ENCODE results near the gene ZDHHC13.
A peak's percentile ranks its signal among the peaks of the same experiment; 100 is the strongest.

Gene ZDHHC13

DNA sequence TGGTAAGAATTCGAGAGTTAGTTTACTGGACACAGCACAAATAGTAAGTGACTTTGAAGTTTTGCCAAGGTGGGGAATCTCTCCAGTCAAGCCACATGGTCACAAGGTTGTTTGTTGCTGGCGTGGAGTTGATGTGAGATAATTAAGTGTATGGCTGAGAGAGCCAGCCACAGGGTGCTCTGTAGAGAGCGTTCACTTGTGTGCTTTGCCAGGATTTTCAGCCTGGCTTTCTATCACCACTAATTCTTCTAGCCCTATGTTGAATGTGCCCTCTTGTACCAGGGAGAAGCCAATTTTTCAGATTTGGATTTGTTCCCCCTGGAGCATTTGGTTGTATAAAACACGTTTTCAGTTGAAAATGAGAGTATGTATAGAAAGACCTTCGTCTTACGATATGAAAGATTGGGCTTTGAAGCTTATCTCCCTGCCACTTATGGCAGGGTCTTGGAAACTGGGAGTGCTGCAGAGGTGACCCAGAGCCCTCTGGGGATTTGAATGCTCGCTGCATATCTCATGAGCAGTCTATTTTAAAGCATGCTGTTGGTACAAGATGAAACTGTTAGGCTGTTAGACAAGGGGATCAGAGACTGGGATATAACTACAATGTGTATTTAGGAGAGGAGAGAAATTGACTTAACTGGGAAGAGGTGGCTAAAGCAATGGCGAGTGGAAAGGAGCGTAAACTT, 56.2 kb downstream of the ZDHHC13 start:
- no peak for DNase-seq

DNA sequence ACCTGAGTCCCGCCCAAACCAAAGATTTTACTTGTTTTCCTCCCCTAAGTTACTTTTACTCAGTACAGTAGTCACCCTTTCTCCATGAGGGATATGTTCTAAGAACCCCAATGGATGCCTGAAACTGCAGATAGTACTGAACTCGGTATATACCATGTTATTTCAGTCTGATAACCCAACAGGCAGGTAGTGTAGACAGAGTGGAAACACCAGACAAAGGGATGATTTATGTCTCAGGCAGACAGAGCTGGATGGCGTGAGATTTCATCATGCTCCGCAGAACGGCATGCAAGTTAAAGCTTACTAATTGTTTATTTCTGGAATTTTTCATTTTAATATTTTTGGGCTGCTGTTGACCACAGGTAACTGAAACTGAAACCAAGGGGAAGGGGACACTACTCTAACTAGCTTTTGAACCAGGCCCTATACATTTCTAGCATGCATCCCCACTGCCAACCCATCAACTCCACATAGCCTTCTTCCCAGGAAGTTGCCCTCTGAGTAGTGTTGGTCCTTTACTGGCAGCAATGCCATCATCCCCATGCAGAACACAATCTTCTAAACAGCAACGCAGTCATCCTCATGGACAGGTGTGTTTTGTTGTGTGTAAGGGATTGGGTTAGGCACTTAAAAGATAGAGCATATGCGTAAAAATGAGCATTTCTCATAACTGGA, 57.1 kb downstream of the ZDHHC13 start:
- DNase-seq = no peak

DNA sequence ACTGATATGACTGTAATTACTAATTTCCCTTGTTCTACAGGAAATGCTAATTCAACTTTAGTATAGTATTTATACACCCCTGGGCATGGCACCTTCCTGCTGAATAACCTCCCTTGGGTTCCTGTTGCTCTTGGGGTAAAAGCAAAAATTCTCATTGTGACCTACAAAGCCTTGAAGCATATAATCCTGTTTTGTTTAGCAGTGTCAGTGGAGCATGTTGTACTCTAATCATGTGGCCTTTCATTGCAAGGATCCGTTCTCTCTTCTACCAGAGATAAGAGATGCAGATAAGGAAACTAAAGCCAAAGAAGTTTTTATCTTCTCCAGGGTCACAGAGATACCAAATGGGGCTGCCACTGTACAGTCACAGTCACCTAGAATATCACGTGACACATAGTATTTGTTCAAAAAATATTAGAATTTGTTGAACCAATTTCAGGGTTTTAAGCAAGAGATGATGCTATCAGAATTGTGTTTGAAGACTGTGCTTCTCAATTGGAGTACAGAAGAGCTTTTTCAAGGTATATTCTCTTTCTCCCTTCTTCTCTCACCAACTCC, 59.7 kb downstream of the ZDHHC13 start:
- no peak for DNase-seq

DNA sequence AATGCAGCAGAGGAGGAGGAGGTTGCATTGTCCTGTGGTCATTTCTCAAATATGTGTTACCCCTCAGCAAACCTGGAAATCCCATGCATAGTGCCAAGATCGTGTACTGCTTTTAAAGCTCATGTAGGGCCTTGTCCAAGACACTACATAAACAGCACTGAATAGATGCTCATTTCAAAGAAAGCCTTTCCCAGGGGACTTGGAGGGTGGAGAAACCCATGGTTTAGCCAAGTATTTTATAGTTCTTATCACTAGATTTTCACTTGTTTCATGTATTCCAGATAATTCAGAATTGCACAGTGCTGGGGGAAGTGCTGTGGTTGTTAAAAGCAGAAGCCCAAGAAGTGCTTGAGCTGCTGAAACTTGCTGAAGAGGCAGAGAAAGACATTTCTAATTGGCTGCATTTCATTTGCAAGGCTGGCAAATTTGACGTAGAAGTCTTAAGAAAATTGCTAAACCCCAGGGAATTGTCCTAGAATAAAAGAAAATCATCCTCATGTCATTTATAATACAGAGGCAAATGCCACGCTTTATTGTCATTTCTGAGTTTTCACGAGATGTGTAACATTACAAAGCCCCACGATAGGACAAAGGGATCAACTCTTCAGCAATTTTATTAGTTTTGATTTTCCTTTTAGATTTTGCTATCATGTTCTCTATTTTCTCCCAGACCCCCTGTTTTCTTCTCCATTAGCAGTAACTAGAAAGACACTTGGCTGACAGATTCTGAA, 64.7 kb downstream of the ZDHHC13 start:
- peak; percentile 35 to 57 (median 37) for DNase-seq

DNA sequence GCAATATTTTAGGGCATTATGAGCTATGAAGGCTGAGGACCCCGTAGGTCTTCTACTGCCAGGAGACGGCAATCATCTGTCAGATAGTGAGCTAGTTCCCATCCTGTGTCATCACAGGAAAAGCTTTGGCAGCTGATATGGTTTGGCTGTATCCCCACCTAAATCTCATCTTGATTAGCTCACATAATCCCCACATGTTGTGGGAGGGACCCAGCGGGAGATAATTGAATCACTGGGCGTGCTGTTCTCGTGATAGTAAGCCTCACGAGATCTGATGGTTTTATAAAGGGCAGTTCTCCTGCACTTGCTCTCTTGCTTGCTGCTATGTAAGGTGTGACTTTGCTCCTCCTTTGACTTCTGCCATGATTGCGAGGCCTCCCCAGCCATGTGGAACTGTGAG, 66.7 kb downstream of the ZDHHC13 start:
- no peak for DNase-seq

DNA sequence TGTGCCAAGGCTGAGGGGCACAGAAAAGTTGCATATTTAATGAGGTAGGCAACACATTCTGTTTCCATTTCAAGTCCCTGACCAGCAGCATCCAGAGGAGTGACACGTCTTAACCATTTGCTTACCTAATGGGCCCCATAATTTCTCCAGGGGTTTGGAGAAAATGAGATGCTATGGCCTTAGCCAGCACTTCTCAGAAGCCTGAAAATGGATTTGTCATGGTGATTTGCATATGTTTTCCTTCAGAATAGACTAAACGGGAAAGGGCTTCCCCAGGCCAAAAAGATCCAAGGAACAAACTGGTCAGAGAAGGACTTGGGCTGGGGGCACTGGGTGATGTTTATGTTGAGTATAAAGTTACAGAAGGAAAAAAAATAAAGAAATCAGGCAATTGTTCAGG, 68.1 kb downstream of the ZDHHC13 start:
- DNase-seq = no peak

DNA sequence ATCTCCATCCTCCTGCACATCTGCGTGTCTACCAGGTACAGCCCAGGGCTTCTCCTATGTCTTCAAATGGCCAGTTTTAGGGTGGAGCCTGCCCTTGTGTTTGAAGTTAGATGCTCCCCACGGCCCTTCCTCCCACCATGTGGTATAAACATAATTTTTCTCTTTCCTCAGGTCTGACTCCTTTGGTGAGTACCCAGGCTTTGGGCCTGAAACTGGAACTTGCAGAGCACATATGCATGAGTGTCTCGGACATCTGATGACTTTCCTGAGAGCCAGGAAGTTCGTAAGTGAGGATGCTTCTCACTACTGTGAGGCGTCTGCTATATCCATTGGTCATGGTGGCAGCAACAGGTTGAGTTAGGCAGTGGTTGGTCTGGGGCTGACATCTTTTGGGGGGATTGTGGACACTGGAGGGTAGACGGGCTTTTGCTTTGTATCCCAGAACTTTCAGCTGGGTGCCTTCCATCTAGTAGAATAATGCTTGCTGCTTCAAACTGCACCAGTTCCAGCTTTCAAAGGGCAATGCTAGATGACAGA, 68.6 kb downstream of the ZDHHC13 start:
- no peak for DNase-seq

DNA sequence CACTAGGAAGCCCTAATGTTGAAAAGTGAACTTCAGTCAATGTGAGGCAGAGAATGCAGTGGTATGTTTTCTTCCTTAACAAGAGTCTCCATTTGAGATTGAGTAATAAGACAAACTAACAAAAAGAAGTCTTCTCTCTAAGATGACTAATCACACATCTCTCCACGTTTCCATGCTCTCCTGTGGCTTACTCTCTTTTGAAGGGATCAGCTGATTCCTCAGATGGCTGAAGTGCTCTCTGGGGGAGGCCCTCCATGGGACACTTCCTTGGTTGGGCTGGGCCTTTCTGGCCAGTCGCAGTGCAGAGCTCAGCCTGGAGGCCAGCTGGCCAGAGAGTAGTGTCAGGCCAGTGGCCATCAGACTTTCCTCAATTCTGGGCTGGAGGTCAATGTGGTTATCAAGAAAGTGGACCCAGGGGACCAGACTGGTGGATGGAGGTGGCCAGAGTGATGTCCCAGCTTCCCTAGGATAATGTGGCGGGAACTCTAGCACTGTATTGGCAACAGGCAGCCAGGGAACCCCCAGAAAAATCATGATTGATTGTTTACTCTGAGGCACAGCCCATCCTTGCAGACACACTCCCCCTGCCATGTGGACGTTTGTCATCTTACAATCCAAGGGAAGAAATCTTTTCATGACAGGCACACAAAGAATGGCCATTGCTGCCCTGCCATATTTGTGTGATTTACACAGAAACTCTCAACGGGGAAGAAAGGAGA, 70.3 kb downstream of the ZDHHC13 start:
- no peak for DNase-seq

DNA sequence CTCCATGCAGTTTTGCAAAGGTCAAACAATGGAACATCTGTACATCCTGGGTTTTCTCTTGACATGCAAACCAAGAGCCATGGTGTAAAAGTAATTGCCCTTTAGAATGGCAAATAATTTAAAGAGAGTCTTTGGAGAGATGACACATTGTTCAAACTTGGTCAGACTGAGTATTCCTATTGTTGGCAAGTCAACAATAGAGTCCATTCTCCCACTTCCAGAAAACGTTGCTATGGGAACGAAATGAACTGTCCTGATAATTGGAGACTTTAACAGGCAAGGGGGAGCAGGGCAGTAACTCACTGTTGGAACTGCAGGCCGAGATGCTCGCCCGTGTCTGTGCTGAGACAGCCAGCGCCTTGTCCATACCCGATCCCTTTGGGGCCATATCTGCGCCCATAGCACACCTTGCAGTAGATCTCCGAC, 70.9 kb downstream of the ZDHHC13 start:
- no peak for DNase-seq

DNA sequence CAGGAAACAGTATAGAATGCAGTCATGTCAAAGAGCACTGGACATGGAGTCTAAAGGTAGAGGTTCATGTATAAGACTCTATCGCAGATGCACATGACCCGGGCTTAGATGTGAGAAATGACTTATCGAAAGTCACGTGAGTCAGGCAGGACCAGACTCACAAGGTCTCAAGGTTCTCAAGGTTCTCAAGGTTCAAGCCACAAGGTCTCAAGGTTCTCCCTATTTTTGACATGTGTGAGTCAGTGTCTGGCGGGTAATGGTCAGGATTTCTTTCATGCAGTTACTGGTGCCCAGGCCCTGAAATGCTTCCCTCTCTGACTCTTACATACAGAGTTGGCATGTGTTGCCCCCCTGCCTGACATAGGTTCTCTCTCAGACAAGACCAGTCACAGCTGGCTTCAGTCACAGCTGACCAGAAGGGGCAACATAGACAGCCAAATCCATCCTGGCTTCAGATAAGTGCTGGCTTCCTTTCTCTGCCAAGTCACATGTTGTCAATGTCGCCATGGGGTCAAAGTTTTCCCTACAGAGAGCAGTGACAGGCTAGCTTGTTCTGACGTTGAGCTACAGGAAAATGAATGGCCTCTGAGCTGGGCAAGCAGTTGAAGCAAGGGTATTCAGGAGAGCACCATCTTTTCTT, 74.7 kb downstream of the ZDHHC13 start:
- no peak for DNase-seq

DNA sequence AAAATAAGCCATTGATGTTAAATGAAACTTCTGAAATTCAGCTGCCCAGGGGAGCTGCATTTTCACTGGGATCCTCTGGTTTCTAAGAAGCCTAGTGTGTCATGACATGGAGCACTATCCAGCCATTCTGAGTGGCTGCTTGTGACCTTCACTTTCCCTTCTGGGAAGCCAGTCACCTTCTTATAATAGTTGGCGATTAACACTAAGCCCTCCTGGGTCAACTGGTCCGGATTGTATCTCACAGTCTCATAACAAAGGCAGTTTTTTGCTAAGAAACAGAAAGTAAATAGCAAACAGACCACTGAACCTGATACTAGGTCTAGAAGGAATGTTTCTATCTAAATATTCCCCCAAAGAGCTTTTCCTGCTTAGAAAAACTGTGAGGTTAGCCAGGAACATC, 76.9 kb downstream of the ZDHHC13 start:
- no peak for DNase-seq

DNA sequence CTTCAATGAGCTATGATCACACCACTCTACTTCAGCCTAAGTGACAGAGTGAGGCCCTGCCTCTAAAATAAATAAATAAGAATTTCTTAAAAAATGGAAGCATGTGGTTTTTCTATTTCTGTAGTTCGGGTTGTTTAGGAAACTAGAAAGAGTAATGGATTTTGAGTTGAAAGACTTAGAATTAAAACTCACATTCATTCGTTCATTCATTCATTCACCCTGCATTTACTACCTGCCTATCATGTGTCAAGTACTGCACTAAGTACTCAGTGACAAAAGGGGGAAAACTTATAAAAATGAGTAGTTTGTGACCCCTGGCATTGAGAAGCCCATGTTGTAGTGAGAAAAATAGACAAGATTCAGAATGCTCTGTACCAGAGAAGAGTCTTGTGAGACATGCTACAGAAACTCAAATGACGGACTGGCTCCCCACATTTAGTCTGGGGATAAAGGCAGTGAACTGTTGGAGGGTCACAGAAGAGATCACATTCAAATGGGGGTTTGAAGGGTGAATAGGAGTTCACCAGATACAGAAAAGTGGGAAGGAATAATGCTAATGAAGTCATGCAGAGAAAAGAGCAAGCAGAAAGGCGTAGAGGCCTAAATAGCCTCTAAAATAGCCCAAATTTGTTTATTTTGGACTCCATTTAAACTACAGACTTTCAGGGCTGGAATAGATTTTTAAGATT, 77.8 kb downstream of the ZDHHC13 start:
- DNase-seq = no peak

DNA sequence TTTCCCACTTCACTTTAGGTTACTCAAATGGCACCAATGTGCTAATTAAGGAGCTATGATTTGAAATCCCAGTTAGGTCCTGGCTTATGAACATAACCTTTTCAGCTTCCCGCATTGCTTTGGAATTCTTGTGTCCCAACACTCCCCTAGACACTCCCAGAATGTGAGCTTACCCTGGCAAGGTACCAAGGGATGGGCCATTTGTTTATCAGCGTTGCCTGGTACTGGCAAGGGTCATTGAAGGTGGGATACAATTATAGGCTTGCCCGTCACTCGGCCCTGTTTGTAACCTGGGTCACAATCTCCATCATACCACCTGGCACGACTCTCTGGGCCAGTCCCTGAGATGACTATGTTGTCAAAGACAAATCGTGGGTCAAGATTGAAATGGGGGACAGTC, 79.5 kb downstream of the ZDHHC13 start:
- no peak for DNase-seq

DNA sequence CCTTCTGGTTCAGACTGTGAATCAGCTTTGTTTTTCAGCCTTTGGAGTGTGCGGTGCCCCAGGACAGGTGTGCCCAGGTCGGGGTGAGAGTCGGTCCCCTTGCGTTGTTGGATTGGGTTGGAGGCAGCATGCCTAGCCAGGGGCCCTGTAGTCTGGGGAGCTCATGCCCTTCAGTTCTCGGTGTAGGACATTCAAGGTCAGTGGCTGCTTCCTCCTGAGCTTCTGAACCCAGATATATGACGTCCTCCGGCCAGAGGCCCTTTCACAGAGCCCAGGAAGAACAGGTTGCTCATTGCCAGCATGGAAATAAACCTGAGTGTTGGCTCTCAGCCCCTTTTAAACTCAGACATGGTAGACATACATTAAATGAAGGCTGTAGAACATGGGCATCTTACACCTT, 82.1 kb downstream of the ZDHHC13 start:
- no peak for DNase-seq

DNA sequence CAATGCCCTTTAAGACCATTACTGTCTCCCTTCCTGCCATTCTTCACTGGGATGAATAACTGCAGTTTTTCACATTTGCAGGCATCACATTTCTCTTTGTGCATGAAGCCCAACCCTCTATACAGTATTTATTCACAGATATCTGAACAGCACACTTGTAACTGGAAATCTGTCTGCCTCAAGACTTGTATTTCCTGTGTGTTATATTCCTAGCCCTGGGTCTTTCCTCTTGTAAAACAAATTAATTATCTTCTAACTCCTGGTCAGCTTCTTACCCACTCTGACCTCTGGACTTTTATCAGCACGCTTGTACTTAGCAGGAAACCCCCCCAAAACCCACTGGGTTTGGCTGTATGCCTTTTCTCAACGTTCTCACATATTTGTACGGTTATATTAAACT, 82.8 kb downstream of the ZDHHC13 start:
- no peak for DNase-seq

DNA sequence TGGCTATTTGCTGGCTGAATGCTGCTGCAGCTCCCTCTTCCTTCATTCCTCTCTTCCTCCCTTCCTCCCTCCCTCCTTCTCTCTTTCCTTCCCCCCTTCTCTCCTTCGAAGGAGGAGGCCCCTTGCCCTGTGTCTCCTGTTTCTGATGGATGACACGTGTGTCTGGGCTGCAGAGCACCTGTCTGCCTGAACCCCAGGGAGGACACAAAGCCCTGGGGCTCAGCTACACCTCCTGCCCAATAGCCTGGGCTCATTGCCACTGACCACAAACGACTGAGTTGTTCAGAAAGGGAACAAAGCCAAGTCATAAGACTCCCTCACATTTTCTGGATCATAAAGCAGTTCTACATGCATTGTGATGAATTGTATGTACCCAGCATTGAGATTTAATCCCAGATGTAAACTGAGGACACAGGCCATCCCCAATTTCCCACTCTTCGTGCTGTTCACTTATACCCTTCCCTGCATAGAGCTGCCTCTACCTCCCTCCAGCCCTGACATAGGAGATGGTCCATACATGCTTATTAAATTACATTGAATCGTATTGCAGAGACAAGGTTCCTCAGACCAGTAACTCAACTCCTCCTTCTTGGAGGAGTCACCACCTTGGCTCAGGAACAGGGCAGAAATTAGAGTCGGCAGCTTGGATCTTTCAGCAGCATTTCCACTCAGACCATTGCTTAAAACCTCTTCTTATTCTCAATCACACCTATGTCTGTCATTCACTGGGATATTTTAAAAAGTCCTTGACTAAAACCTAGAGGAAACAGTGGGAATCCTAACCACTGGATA, 83.6 kb downstream of the ZDHHC13 start:
- DNase-seq = peak; percentile 5 to 23 (median 22)

DNA sequence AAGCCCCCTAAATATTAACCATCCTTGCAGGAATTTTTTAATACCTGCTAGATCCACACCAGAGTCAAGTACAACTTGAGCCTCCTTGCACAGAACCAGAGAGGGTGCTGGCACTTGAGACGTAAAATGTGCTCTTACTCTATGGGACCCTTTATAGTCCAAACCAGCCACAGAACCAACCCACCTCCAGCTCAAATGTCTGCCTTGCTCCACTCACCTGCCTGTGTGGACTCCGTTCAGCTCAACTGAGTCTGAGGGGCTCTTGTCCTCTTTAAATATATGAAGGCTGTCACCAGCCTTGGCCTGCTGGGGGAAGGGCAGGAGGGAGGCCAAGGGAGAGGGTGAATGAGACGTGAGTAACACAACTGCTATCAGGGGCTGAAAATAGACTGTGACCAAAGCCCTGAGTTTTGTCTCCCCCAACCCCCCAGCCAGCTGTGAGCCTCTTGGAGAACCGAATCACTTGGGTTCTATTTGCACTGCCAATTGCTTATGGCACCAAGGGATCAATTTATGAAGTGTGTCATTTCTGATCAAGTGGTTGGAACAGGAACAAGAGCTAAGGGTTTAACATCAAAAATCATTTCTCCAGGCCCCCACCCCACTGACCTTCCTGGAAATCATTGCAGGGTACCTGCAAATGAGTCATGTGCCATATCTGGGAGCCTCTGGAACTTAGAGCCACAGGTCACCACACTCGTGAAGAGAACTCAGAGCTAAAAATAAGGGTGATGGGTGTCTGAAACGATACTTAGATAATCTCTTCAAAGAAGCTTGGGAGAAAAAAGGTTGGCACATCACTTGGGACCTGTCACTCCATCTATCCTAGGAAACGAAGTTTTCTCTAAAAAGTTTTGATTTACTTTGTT, 85.0 kb downstream of the ZDHHC13 start, which contains the start of gene CSRP3:
Gene CSRP3 (minus strand): TSS at position 247 of the 869 bp plus-strand sequence. CDS start 9,535 bp downstream, outside the sequence.
- DNase-seq = no peak

DNA sequence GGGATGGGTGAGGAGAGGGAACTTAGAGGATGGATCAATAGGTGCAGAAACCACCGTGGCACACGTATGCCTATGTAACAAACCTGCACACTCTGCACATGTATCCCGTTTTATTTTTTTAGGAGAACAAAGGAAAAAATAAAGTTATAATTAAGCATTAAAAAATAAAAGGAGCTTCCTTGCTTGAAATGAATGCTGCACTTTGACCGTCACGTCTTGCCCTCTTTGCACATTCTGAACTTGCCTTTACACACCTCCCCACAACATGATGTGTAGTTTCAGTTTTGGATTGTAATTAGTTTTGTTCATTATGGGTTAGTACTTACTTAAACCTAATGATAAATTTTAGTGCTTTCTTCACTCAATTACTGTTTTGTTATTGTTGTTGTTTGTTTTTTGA, 87.9 kb downstream of the ZDHHC13 start:
- no peak for DNase-seq

DNA sequence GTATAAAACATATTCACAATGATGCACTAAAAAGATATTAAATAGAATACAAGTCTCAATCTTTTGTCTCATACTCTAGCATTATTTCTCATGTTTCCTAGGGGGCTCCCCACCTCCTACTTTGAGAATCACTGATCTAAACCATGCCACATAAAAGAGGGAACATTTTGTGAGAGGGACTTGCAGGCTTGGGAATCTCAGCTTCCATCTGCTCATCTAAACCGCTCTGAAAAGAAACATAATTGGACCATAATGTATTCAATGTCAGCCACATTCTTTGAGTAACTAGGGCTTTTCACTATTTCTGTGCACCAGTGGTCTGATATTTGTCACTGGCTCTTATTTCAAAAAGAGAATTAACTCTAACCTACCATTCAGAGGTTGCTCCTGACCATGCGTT, 91.2 kb downstream of the ZDHHC13 start:
- no peak for DNase-seq
